HG02943 (cell line): ENCODE results near the gene DMD.

ENCODE experiments used
- ATAC-seq: cut with Tn5 transposase; IDR thresholded peaks from one replicate; pipeline ENCODE4 v1.9.1; 2021; ENCODE audit warnings: mild to moderate bottlenecking, low read depth, moderate library complexity; ENCODE audit not compliant: unreplicated experiment

DMD gene

GRCh38 chrX:32139476-32139875, 1071.9 kb downstream of the DMD start:
- no peak for ATAC-seq

DNA sequence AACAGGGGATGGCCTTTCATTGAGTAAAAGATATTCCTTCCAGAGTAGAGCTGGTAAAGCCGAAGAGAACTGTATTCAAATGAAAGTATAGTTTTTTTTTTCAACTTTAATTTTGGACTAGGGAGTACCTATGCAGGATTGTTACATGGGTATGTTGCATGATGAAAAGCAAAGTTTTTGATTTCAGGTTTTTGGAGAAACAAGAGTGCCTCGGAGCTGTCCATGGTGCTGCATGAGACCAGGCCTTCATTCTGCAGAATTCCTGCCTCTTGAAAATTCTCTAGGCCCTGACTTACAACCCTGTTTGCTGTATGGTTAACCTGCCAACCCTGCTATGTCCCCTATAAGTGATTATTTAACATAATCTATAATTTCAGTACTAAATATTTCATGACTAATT, 1073.8 kb downstream of the DMD start:
- ATAC-seq = no peak

DNA sequence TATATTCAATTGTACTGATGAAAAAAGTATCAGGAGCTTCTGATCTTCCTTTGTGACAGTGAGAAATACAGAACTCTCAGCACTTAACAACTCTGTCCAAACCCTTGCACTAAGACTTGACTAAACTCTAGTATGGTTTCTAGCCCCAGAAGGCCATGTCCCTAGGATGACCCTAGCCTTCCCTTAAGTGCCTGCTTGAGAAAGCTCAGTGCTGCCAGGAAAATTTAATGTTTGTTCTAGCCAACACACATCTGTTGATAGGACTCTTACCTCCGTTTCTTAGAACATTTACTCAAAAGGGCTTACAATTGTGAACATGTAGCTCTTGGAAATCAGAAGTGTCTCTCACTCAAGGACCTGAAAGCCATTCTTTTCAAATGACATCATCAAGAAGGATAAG, 1084.4 kb downstream of the DMD start:
- ATAC-seq = no peak

GRCh38 chrX:32118832-32119231, 1092.5 kb downstream of the DMD start:
- no peak for ATAC-seq

- ATAC-seq = no peak
Observed at GRCh38 chrX:32116047-32116446, 1095.3 kb downstream of the DMD start.

DNA sequence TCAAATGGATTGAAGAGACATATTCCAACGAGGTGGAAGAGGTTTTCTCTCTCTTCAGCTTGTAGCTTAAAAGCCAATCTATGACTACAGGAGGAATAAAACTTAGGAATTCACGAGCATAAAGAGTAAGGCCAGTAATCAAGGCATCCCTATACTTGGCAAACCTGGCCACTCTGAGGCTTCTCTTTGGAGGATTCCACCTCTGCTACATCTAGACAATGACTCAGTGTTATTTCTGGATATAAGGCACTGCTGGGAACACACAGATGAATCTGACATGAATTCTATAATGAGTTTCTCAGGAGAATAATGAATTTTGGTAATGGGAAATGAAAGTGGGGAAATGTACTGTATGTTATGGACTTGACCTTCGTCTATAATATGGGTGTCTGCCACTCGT, 1123.7 kb downstream of the DMD start:
- no peak for ATAC-seq

- no peak for ATAC-seq
Observed at GRCh38 chrX:32084757-32085156, 1126.6 kb downstream of the DMD start.

DNA sequence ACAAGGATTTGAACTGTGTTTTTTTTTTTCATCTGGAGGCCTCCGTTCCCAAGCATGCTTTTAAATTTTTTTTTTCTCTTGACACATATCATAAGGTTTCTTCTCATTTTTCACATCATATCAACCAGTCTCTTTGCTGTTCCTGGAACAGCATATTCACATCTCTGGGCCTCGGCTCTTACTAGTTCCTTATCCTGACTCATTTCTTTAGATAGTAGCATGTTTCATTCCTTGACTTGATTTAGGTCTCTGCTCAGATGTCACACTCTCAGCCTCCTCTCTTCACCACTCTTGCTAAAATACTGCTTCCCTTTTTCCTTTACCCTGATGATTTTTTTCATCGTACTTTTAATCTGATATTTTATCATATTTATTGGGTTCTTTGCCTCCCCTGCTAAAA, 1163.1 kb downstream of the DMD start:
- no peak for ATAC-seq

DNA sequence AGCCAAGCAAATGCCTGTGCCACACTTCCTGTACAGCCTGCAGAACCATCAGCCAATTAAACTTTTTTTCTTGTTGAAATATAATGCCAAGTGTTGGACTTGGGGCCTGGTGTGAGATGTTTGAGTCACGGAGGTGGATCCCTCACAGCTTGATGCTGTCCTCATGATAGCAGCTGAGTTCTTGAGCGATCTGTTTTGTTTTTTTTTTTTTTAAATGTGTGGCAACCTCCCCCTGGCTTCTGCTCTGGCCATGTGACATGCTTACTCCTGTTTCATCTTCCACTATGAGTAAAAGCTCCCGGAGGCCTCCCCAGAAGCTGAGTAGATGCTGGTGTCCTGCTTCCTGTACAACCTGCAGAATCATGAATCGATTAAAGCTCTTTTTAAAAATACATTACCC, 1166.2 kb downstream of the DMD start:
- no peak for ATAC-seq

- ATAC-seq = no peak
Observed at GRCh38 chrX:32041181-32041580, 1170.2 kb downstream of the DMD start.

- ATAC-seq = no peak
Observed at GRCh38 chrX:32026772-32027171, 1184.6 kb downstream of the DMD start.

DNA sequence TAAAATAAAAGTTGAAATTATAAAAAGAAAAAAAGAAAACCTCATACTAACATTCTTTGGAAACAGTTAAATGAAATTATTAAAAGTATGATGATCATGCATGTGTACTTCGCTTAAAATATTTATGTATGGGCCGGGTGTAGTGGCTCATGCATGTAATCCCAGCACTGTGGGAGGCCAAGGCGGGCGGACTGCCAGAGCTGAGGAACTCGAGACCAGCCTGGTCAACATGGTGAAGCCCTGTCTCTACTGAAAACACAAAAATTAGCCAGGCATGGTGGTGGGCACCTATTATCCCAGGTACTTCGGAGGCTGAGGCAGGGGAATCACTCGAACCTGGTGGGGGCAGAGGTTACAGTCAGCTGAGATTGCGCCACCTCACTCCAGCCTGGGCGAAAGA, 1187.3 kb downstream of the DMD start:
- no peak for ATAC-seq

GRCh38 chrX:32016195-32016594, 1195.2 kb downstream of the DMD start:
- ATAC-seq = no peak

- no peak for ATAC-seq
Observed at GRCh38 chrX:32010948-32011347, 1200.4 kb downstream of the DMD start.

DNA sequence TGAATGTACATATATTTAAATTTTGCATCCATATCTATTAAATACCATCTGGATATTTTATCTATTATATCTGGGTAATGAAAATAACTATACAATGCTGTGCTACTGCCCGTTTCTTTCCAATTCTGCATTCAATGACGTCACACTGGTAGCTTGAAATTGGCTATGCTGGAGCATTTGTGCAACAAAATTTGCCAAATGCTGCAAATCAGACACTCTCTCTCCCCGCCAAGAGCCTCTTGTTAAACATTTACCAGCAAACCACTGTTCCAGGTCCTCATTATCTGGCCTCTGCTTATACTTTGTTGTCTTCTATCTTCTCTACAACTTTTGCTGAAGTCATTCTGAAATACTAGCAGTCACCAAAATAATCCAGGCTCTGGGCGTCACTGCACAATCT, 1201.1 kb downstream of the DMD start:
- ATAC-seq = no peak

DNA sequence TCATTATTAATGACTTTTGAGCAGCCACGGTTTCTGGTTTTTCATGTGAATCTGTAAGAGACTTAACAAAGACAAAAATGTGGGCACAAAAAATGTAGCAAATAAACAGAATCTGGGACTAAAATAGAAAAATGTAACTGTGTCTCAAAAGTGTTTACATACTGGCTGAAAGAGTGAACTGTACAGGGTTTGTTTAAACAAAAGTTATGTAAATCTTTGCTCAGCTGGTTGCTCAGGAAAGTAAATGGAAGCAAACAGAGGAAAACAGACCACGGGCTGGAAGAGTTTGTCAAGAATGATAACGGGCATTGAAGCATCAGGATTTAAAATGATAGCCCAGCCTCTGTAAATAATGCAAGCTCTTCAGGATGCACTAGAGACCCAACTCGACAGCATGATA, 1217.7 kb downstream of the DMD start:
- ATAC-seq = no peak

DNA sequence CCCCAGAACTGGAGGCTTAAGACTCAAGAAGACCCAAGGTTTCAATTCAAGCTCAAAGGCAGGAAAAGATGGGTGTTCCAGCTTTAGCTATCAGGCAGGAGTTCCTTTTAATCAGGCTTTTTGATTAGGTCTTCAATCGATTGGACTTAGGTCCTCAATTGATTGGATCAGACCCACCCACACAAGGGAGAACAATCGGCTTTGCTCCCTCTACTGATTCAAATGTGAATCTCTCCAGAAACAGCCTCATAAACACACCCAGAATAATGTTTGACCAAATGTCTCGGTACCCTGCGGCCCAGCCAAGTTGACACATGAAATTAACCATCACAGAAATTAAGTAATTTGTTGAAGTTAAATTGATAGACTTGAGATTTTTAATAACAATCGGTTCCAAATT, 1222.4 kb downstream of the DMD start:
- ATAC-seq = no peak

DNA sequence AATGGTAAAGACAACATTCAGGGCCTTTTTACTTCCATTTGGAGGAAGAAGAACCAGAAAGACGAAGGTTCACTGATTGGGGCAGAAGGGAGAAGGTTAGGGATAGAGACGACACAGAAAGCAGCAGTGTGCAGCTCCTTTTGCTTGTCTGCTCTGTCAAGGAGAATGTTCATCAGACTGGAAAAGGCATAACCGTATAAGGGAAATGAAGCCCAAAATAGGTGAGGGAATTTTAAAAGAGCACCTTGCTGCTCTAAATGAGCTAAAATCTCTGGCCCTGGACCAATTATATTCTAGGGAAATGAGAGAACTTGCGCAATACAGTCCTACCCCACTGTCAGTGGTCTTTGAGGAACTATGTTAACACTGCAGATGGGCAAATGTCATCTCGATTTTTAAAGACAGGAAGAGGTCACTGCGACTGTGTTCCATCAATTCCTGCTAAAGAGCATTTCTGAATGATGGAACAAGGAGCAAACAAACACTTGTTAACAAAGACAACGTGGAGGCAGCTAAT, 1229.7 kb downstream of the DMD start:
- ATAC-seq = no peak

- ATAC-seq = no peak
Observed at GRCh38 chrX:31969714-31970113, 1241.6 kb downstream of the DMD start.

DNA sequence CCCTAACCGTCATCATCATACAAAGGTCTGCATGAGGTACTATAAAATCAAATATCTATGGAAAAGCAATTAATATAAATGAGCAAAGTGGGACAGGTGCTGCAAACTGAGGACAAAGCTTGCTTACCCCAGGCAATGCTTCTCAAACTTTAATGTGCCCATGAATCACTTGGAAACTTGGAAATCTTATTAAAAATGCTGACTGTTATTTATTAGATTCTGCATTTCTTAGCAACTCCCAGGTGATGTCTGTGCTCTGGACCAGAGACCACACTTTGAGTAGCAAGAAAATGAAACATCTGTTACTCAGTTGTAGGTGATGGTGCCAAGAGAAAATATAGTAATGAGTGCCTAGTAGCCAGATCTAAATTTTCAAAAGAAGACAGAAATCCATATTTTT, 1249.1 kb downstream of the DMD start:
- ATAC-seq = no peak

- ATAC-seq = no peak
Observed at GRCh38 chrX:31934842-31935370, 1276.4 kb downstream of the DMD start.

DNA sequence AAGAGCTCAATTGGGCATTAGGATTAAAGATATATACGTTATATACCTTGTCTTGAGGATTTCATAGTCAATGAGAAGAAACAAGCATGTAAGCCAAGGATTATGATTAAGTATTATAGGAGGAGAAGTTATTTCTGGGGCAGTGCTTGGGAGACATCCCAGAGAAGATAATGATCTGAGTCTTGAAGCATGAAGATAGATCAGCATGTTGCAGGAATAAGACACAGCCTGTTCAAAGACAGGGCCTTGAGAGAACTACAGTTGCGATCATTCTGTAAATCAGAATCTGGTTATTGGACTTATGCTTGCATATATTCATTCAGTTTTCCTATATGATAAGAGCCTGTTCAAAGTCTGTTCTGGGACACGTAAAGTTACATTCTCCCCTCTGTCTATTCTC, 1277.3 kb downstream of the DMD start:
- no peak for ATAC-seq

- ATAC-seq = no peak
Observed at GRCh38 chrX:31932769-31933168, 1278.6 kb downstream of the DMD start.
